Stimulated activated CD4-positive, alpha-beta T cell treated with anti-CD3 and anti-CD28 coated beads, Interleukin-12 subunit alpha, Interleukin-12 subunit beta, amount 100 ng/mL, for 4 hours (primary cell): ENCODE data around the gene SNX17.

Experiments used
- DNase-seq: peaks from one replicate; pipeline ENCODE4 v3.0.0-alpha.2; 2020

Gene SNX17

DNA sequence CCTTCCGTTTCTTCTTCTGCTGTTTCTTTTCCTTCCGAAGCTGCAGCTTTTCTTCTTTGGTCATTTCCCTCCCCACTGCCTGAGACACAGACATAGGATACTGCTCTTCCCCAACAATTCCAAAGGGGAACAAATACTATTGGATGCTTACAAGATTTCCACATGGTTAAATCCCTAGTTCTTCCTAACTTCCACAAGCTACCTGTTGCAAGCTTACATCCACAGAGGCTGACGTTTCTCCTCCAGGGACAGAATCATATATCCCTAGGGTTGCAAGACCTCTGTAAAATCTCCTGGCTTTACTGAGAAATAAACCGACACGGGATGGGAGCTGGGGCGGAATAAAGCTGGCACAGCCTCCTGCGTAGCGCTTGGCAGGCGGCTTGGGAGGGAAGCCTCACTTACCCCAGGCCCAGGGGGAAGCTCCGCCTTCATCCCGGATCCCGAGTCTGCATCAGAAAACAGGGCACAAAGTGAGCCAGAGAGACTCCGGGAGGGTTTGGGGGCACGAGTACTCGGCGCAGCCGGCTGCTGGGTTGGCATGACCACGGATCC lies 868 bp upstream of the SNX17 start:
- DNase-seq: no peak

- DNase-seq: peak; percentile 33
These were observed 602 bp downstream of the SNX17 start for GRCh38 chr2:27370816-27371620.

DNA sequence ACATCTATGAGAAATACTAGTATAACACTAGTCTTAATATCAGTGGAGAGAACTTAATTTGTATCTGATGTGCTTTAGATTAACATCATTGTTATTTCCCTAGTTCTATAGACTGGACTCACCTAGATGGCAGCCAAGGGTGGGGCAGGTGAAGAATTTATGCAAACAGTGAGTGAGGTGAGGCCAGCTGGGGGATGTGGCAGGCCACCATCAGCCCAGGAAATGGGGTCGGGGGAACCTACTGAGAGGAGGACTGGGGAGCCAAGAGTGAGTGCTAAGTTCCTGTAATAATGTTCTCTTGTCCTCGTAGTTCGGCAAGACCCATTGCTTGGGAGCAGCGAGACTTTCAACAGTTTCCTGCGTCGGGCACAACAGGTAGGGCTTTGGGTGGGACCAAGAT lies 2.5 kb downstream of the SNX17 start:
- DNase-seq: no peak

- DNase-seq: no peak
These were observed 3.2 kb downstream of the SNX17 start for GRCh38 chr2:27373567-27373966.

- no peak for DNase-seq
These were observed 5.2 kb downstream of the SNX17 start for GRCh38 chr2:27375513-27376099.

- DNase-seq: no peak
These were observed 5.9 kb downstream of the SNX17 start for GRCh38 chr2:27376151-27376865.

GRCh38 chr2:27376866-27377617 lies 6.6 kb downstream of the SNX17 start:
- DNase-seq: no peak

- no peak for DNase-seq
These were observed 7.2 kb downstream of the SNX17 start for GRCh38 chr2:27377618-27378095.

DNA sequence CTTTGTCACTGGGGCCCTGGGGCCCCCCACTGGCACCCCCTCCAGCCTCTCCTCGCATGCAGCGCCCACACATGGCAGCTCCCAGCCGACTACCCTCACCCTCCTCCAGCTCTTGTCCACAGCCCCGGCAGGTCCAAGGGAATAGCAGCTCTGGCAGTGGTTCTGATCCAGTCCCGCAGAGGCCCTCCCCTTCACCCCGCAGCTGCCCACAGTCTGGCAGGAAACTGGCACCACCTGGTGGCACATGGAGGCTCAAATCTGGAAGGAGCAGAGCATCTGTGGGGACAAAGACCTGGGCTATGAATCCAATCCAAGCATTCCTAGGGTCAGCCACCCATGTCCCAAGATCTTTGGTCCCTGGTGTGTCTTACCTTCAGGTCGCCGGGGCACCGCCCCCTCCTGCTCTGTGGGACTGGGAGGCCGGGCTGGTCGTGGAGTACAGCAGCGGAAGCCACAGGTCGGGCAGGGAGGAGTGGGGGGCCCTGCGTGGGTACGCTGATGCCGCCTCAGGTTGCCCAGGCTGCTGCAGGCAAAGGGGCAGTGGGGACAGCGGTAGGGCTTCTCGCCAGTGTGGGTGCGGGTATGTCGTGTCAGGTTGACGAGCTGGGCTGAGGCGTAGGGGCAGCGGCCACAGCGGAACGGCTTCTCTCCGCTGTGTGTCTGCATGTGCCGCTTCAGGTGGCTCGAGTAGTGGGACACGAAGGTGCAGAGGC lies 7.8 kb downstream of the SNX17 start:
- DNase-seq: peak; percentile 6

DNA sequence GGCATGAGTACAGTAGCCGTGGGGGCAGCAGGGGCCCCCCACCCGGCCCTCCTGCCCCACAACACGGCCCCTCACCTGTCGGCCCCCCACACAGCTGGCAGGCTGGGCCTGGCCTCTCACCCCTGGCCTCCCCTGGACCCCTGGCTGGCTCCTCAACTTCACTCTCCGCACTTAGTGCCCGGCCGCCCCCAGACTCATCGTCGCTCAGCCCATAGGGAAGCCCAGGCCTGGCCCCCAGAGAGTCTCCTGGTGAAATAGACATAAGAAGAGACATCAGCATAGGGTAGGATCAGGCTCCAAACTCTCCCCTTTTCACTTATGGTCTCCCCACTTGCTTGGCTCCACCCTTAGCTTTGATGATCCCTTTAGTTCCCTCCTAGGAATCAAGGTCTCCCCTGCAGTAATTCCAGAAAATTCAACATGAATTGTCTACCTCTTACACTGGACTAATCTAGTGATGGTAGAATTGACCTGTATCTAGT lies 8.4 kb downstream of the SNX17 start:
- DNase-seq: no peak

DNA sequence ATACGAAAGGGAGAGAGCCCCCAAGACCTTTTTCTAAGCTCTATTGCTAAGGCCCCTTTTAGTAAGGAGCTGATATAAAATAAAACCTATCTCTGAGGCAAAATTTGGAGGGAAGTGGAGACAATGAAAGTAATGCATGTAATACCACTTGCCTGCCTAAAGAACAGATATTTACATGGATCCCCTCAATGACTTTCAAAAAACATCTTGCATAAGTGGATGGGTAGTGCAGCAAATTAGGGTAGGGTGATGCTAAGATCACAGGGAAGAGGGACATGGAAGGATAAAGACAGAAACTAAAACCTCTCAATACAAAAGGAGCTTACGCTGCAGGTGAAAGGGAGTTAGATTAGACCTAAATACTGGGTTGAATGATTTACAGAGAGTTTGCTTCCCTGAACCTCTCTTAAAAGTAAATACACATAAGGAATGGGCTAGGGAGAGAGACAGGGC lies 9.0 kb downstream of the SNX17 start:
- no peak for DNase-seq

- DNase-seq: peak; percentile 9
These were observed 9.6 kb downstream of the SNX17 start for GRCh38 chr2:27379836-27380625.

- peak; percentile 85 for DNase-seq
These were observed 10.5 kb downstream of the SNX17 start, which contains the start of gene ZNF513 for GRCh38 chr2:27380626-27381545. Gene ZNF513, minus strand, starts transcription at chr2:27380734. Its CDS starts 208 bp downstream, at chr2:27380526.

GRCh38 chr2:27381577-27382181 lies 11.3 kb downstream of the SNX17 start:
- no peak for DNase-seq

- DNase-seq: no peak
These were observed 20.6 kb downstream of the SNX17 start for GRCh38 chr2:27390822-27391679.

- no peak for DNase-seq
These were observed 22.8 kb downstream of the SNX17 start for GRCh38 chr2:27393225-27393624.

DNA sequence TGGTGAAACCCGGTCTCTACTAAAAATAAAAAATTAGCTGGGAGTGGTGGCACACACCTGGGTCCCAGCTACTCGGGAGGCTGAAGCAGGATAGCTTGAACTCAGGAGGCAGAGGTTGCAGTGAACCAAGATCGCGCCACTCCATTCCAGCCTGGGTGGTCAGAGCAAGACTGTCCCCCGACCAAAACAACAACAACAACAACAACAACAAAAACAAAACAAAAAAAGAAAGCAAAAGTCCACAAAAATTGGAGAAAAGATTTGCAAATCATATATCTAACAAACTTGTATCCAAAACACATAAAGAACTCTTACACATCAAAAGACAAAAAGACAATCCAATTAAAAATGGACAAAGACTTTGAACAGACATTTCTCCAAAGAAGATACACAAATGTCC lies 28.5 kb downstream of the SNX17 start:
- DNase-seq: no peak
